NCI-H774 (cell line): ENCODE results near the gene TLL1.
A peak's percentile ranks its signal among the peaks of the same experiment; 100 is the strongest.

Experiments
- DNase-seq: peaks from one replicate; lab custom pipeline; 2025; lab: John Stamatoyannopoulos, UW

Gene TLL1

DNA sequence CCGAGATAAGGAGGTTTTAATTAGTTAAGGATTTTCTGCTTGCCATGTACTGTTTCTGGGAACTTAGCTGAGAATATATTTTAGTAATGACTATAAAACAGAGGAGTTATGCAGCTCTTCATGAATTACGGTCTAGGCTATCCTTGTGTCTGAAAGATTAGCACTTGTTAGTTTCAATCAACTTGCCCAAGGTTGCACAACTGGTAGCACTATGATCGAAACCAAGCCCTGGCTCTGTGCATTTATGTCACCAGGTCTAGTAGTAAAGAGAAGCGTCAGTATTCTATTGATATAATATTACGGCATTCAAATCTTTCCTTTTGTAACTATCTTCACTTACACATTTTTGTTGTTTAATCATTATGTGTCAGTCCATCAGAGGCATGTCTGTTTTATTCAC lies 176.0 kb downstream of the TLL1 start:
- no peak for DNase-seq

DNA sequence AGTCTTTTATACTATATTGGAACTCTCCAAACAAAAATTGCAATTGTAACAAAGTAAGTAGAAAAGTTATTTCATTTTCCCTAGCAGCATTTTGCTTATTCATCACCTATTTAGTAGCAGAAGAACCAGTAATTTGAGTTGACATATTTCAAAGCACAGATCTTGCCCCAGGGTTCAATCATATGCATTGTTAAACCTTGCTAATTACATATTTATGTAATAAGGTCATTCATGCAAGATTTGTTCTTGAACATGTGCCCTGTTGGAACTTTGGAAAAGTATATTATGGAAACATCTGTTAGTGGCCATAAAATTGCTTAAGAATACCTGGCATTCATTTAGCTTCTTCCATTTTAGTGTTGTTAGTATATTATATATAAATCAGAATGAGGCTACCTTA lies 191.7 kb downstream of the TLL1 start:
- no peak for DNase-seq

DNA sequence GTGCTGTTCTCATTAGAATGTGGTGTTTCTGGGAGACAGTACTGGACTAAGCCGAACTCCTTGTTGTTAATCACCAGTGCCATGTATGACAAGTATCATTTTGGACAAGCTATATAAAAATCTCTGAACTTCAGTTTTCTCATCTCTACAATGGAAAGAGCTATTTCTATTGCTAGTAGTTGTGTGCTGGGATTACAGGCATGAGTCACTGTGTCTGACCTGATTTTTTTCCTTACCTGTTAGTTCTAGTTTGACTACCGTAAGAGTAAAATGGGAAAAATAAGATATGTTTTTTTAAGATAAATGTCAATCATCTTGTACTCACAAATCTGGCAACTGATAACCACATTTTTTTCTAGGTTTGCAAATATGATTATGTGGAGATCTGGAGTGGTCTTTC lies 192.3 kb downstream of the TLL1 start:
- DNase-seq, result no peak

DNA sequence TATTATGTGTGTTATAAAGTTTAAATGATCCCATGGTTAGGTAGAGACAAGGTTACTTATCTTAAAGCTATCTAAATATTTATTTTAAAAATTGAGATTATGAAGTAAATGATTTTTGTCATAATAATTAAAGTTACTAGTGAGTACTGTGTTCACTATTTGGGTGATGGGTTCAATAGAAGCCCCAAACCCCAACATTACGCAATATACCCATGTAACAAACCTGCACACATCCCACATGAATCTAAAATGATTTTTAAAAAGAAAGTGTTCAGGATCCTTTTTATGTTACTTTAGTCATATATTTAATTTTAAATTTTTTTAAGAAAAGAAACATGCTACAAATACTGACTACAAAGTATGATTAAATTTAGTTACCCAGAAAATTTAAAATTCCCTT lies 193.9 kb downstream of the TLL1 start:
- DNase-seq, result no peak

DNA sequence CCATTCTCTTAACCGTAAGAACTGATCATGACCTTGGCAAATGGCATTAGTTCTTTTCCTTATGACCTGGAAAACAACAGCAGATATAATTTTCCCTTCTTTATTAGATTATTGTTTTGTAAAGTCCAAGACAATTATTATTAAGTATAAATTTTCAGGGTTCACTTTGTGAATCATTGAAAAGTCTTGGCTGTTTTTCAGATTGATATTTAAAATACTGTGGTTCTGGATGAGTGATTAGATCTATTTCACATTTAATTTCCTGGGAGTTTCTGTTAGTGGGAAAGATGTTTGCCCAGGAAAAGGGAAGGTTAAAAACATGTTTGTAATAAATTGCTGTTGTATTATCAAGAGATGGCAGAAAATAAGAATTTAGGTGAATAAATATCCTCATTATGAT lies 194.9 kb downstream of the TLL1 start:
- DNase-seq, result no peak

DNA sequence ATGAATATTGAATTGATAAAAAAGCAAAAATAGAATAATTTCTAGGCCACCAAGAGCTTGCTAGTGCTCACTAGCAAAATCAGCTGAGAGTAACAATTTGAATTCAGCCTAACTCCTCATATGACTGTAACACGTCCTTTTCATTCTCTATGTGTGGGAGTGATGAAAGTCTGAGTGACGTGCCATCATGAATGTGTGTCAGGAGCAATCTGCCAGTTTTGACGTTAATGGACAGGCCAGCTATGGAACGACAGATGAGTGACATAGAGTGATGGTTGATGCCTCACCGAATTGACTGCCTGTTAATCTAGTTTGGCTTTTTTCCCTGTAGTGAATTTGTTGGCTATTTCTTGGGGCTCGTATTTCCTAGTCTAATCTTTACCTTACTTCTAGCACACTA lies 200.7 kb downstream of the TLL1 start:
- no peak for DNase-seq

DNA sequence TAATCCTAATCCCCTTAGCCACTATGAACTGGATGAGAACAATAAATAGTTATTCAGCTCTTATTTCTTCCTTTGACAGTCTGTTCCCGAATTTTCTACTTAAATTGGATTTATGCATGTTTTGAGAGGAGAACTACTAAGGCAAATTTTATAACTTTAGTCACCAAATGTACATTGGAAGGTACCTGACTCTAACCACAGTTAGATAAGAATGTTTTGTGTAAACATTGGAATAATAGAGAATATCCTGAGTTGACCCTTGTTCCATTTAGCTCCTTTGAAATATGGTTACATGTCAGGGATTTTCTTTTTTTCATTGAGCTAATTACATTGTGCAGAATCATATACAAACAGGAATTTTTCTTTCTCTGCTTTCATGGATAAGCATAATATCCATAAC lies 202.6 kb downstream of the TLL1 start:
- DNase-seq, result no peak

DNA sequence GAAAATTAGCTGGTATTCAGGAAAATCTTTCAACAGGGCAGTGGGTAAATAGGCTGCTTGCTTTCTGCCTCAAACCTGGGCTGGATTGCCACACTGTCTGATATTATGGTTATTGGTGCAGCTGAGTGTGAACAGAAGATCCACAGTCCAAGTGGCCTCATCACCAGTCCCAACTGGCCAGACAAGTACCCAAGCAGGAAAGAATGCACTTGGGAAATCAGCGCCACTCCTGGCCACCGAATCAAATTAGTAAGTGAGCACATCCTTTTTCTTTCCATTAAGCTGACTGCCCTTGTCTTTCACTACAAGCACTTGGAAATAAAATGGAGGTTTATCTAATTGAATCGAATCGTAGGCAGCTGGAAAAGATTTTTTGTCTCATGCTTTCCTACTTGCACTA lies 204.7 kb downstream of the TLL1 start:
- DNase-seq, result no peak

DNA sequence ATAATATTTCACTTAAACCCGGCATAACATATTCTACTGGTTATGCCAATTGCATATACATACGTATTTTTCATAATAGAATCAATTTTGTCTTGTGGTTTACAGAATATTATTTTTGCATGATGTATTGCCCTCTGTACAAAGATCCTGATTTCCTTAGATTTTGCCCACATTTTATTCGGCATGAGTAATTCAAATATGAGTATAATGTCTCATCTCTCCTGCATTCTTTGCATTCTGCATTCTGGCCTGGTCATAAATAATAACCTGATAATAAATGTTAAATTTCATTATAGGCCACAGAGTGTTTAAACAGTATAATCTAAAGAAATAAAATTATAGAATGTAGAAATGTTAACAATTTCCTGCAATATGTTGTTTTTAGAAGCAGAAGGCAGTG lies 205.3 kb downstream of the TLL1 start:
- no peak for DNase-seq

DNA sequence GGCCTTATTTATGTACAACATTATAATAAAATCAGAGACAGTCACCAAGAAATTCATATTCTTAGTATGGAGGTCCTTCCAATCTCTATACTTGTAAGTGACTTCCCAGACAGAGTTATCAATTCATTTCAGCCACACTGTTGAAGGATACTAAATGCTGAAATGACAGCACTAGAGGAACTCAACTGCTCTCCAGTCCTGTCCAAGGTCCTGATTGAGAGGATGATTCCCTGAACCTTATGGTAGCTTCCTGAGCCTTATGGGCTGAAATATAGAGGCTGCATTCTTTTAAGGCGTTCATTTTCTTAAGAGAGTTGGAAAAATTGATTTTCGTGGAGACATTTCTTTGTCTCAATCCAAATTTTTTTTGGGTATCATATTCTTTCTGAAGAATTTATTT lies 205.9 kb downstream of the TLL1 start:
- no peak for DNase-seq

DNA sequence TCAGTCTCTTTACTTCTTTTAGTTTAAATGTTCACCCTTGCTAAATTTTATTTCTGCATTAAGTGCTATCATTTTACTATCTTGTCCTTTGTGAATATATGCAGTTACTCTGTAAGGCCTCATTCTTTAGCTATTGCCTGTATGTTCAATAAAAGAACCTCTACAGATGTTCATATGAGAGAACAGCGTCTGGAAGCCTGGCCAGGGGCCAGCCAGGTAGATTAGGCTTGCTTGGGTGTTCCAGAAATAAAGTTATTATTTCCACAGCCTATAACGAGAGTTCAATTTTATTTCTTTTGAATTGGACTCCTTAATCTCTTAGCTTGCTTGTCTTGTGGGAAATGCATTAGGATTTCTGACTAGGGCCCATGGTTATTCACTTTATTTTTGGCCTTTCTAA lies 214.5 kb downstream of the TLL1 start:
- no peak for DNase-seq

DNA sequence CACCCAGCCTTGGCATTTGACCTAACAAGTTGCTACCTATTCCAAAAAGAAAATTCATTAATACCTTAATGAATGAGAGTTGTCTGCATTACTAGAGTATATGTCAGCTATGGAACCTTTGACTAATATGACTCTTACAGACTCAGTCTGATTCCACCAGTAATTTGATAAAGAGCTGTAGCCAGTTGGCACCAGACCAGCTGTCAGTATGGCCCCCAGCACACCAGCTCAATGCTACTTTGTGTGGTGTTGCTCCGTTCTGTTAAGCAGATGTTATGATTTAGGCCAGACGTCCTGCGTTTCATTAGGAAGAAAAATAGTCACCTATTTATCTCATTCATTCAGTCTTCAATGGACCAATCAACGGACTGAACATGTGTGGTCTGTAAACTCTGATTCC lies 215.5 kb downstream of the TLL1 start:
- DNase-seq, result no peak

DNA sequence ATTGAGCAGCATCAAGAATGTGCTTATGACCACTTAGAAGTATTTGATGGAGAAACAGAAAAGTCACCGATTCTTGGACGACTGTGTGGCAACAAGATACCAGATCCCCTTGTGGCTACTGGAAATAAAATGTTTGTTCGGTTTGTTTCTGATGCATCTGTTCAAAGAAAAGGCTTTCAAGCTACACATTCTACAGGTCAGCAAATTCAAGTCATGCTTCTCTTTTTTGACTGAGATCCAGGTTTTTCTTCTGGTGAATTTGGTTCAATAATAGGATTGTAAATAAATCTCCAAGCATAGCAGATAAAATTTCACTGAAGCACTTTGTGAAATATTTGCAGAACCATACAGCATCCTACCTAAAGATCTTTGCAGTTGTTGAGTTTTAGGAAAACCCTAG lies 218.1 kb downstream of the TLL1 start:
- no peak for DNase-seq

DNA sequence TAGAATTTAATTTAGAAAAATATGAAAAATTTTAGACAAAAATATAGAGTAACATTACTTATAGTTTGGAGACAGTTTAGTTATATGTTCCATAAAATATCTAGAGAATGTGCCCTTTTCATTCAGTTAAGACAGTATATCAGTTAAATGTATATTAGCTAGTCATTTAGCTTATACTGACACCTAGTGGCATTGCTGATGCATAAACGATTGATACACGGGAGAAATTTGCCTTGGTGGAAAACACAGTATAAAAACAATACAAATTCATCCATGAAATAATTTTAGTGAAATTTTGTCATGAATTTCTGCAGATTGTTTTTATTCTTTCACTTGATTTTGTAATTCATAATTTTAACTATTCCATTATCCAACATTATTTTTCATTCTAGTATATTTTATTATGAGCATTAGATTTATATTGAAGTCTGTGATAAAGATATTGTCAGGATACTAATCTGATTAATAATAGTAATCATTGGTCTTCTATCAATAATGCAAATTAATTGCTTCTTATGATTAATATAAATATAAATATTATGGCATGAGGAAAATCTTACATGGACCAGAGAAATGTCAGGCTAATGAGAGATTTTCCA lies 219.0 kb downstream of the TLL1 start:
- peak; percentile 31 for DNase-seq

DNA sequence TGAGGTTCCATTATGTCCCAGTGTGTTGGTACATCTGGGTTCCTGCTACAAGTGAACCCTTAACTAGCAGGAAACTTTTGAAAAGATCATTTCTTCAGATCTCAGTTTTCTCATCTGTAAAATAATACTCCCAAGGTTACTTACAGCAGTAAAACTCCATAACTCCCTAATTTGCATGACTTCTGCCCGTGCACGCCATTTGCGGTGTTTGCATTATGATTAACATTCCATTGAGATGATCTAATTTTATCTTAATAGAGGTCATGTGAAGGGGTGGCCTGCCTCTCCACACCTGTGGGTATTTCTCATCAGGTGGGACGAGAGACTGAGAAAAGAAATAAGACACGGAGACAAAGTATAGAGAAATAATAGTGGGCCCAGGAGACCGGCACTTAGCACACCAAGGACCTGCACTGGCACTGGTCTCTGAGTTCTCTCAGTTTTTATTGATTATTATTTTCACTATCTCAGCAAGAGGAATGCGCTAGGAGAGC lies 219.8 kb downstream of the TLL1 start:
- no peak for DNase-seq

DNA sequence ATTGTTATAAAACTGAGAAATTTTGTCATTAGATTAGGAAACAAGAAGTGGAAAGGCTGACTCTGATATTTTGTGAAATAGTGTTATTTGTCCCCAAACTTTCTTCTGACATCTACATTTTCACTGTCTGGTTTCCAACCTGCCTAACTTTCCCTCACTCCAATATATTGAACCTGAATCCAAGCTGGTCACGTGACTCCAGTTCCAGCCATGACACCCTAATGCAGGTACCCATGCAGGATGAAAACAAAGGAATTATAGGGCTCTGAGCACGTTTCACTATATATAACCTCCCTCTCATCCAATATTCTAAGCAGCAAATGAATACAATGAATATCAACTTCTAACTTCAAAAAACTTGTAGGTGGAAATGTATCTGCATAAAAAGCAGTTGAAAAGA lies 231.6 kb downstream of the TLL1 start:
- no peak for DNase-seq

DNA sequence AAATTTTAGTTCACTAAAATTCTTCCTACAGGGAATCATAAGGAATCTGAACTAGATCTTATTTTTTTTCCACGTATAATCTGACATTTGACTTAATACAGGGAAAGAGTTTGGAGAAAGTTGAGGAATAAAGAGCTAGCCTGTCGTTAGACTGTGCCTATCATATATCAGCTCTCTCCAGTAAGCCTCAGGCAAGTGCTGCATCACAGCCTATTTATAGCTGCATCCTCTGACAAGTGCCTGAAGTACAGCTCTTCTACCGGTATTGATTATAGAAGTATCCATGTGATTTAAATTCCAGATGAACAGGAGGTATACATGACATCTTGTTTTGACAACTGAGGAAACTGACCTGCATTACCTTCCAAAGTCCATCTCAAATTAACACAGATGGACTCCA lies 248.9 kb downstream of the TLL1 start:
- no peak for DNase-seq

DNA sequence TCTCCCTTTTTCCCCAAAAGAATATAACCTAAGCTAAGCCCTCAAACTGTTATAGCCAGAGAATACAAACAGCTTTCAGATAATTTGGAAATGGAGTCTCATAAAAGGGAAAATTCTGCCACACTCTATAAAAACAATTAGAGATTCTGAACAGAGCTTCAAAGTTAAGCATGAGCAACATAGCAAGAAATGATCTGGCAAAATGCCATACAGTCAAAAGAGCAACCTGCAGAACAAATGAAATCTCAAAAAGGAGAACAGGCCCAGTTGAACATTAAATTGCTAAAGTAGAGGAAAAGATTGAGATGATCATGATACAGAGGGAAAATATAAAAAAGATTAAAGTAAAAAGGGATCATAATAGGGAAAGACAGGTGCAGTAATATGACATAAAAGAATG lies 250.5 kb downstream of the TLL1 start:
- DNase-seq, result no peak

DNA sequence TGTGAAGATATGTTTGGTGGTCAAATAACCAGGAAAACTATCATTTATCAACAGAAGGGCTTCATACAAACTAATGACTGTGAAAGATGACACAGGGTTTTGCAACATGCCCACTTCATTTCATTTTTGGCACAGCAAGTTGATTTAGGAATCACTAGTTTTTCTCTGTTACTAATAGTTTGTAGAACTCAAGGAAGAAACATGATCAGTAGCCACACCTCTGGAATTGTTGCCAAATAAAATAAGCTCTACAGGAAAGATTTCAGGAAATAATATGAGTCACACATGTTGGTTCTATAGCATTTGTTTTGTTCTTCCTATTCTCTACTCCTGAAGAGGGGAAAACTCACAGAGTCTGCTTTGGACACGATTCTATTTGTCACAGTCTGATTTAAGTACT lies 255.4 kb downstream of the TLL1 start:
- no peak for DNase-seq

DNA sequence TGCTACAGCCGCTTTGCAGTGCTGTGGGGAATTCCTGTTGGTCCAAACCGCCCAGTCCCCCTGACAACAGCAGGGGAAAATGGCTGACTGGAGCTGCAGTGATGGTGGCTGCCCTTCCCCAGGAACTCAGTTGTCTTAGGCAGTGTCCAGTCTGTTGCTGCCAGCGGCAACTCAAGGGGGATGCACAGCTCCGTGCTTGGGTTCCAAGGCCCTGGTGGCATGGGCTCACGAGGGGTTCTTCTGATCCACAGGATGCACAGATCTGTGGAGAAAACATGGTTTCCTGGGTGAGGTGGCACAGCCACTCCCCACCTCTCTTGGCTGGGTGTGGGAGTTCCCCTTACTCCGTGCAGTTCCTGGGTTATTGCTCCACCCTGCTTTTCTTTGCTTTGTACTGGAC lies 261.2 kb downstream of the TLL1 start:
- DNase-seq, result no peak

DNA sequence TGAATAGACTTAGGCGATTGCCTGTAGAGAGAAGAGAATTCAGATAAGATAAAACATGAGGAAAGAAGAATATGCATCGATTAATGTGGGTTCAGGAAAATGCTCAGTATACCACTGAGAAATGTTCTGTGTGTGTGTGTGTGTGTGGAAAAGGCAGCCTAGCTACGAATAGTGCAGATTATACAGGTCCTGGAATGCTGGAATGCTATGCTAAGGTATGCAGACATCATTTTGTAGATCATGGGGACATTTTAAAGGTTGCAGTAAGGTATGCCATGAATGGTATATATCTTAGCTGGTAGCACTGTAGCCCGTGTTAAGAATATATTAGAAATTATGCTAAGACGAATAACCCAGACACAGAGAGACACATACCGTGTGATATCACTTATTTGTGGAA lies 267.9 kb downstream of the TLL1 start:
- DNase-seq, result no peak

DNA sequence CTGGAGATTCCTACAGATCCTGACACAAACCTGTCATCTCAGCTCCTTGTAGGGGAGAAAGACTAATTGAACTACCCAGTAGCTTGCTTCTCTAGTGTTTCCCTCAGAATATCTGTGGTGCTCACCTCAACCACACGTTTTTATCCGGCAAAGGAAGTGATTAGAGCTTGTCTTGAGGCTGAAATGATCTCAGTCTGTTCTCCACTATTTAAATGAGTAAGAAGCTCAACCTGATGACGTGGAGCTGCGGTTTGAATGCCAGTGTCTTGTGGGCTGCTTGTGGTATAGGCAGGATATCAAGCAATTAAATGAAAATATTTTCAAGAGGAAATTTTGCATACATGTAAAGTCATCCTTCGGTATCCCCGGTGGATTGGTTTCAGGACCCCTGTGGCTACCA lies 270.2 kb downstream of the TLL1 start:
- no peak for DNase-seq

DNA sequence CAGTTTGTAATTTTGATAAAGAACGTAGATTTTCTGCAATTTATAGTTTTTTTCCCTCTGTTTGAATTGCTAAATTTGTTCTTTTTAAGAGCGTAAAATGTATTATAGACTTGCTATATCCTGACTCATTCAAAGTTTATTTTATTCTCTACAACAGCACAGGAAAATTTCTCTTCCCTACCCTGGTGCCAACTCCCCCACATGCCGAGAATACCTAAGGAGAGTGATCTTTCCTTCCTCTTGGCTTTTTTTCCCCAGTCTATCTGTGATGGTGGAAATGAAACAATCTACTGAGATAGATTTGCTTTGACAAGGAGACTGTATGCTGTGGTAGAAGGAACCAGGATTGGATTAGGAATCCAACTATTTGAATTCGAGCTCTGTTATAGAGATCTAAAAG lies 271.6 kb downstream of the TLL1 start:
- DNase-seq, result no peak

DNA sequence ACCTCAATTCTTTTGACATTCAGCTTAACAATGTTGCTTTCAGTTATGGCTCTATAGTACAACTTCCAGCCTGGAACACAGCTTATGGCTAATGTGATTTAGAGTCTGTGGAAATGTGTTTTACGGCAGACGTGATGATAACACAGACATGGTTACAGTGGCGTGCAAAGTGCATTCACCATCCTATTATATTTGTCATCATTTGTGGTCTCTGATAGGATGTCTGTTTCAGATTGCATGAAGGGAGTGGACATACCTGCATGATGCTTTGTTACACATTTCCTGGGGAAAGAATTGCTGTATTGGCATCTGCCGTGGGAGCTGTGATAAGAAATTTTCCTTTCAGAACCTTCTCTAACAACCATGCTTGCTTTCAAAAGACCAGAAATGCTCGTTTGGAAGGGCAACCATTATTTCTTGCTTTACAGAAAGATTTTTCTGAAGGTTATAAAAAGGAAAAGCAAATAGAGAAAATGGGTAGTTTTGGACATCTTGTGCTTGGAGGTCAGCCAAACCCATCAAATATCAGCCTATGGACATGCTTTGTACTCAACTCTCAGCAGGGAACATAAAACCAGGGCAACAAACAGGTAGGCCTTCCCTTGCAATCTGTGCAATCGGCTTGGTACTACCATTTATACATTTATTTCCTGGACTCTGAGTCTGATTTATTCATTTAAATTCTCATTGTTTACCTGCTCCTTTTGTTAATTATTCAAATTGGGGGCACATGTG lies 273.9 kb downstream of the TLL1 start:
- no peak for DNase-seq
